Kidney tubule cell (primary cell): Measurements from ENCODE around the gene CD3E.

Experiments used
- DNase-seq: peaks from one replicate; pipeline ENCODE4 v3.0.0-alpha.2; 2018; ENCODE audit warnings: low spot score

CD3E gene

DNA sequence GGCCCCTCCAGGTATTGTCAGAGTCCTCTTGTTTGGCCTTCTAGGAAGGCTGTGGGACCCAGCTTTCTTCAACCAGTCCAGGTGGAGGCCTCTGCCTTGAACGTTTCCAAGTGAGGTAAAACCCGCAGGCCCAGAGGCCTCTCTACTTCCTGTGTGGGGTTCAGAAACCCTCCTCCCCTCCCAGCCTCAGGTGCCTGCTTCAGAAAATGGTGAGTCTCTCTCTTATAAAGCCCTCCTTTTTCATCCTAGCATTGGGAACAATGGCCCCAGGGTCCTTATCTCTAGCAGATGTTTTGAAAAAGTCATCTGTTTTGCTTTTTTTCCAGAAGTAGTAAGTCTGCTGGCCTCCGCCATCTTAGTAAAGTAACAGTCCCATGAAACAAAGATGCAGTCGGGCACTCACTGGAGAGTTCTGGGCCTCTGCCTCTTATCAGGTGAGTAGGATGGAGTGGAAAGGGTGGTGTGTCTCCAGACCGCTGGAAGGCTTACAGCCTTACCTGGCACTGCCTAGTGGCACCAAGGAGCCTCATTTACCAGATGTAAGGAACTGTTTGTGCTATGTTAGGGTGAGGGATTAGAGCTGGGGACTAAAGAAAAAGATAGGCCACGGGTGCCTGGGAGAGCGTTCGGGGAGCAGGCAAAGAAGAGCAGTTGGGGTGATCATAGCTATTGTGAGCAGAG lies at the start of gene CD3E:
Gene CD3E, plus strand, starts transcription at position 163 of the 681 bp plus-strand sequence. Its CDS starts 223 bp downstream, at position 386.
- no peak for DNase-seq

DNA sequence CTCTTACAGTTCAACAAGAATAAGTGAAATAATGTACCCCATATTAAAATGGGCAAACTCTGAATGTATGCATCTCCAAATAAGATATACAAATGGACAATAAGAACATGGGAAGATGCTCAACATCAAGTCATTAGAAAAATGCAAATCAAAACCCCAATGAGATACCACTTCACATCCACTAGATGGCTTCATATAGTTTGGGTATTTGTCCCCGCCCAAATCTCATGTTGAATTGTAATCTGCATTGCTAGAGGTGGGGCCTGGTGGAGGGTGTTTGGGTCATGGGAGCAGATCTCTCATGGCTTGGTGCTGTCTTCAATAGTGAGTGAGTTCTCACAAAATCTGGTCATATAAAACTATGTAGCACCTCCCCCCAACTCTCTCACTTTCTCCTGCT lies 46.1 kb upstream of the CD3E start:
- no peak for DNase-seq

DNA sequence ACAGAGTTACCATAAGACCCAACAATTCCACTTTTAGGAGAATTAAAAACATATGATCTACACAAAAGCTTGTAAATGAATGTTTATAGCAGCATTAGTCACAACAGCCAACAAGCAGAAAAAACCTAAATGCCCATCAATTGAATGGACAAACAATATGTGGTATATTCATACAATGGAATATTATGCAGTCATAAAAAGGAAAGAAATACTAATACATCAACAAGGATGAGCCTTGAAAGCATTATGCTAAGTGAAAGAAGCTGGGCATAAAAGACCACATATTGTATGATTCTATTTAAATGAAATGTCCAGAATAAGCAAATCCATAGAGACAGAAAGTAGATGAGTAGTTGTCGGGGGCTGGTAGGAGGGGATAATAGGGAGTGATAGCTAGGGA lies 45.4 kb upstream of the CD3E start:
- DNase-seq = no peak

DNA sequence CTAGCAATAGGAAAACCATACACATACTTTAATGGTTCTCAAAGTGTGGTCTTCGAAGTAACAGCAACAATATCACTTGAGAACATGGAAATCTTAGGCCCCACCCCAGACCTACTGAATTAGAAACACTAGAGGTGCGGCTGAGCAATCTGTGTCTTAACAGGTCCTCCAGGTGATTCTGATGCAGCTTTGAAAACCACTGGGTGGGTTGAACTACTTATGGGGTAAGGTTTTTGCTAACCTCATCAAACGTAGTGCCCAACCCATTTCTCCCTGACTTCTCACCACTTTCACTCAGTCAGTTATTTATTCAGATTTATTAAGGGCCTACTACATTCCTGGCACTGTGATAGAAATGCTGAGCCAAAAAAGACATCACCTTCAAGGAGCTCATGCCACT lies 44.2 kb upstream of the CD3E start:
- DNase-seq = no peak

DNA sequence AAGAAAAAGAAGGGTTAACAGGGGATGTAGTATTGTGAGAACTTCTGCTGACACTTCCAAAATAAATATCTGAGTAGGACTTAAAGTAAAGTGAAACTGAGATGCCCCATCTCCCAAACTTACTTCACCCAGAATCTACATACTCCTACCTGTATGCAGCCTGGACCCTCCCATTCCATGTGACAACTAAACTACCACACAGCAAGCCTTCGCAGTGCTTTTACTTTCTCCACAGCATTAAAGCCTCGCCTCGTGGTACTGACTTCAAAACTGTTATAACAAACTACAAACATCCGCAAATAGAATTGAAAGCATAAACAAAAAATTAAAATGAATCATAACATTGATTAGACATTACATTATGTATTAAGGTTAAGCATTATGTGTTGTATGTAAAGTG lies 41.4 kb upstream of the CD3E start:
- no peak for DNase-seq

DNA sequence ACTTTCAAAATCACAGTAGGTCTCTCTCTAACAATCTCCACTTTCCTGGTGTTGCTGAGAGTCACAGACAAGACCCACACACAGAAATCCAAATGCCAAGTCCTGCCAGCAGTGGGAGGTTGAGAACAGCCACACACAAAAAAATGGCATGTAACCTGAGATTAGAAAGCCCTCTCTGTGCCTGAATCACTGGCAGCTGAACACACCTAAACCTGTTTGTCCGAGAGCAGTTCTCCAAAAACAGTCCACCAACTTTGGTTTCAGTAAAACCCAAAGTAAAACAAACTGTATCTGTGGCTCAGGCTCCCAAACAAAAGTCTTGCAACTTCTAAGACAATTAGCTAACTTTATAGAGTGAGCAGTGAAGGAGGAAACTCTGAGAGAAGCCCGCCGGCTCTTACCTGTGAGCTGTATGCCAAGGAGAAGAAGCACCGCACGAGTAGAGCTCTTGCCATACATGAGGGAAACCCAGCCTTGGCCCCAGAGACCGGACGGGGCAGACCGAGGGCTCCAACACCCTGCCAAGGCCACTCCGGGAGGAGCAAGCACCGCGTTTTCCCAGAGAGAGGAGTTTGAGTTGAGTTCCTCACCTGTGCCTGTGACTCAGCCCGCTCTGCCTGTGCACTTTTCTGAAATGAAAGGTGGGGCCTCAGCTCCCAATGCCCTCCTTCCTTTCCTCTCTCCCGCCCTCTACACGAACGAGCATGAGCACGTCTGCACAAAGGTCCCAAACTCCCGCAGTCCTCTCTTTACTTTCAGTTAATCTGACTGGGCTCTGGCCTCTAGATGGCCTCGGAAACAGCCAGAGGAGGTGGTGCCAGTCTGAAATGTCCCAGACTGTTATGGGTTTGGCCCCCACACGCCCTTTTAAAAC lies 40.6 kb upstream of the CD3E start, which contains the start of gene MPZL2:
Gene MPZL2, minus strand, starts transcription at position 603 of the 874 bp plus-strand sequence. Its CDS starts 144 bp downstream, at position 459.
- peak; percentile 86 for DNase-seq

DNA sequence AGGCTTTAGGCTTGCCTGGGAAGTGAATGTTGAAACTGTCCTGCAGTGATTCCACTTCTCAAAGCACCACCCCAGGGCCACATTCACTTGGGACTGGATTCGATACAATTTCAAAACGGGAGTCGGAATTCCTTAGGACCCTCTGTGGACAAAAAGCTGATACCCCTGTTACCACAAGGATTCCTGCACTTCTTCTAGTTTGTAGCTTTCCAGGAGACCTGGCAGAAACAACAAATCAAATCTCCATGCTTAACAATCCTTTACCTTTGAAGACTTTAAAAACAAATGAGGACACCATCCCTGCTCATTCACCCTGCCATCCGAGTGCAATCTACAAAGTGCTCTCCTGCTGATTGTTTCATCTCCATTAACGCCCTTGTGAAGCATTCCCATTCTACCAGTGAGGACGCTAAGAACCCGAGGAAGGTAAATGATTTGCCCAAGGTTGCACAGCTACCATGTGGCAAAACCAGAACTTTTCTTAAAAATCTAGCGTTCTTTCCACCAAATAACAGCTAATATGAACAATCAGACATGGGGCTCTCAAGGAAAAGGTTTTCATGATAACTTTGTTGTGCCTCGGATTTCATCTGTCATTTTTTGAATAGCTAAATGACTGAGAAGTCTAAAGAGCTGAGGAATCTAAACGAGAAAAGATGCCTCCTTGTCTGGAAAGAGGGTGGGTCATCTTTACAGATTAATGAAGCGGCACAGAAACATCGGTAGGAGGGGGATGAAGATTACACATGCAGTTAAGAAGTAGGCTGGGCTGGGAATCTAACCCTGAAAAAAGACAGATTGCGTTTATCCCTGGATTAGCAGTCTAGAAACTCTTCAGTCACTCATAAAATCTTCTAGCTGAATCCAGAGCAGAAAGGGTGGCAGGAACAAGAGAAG lies 39.7 kb upstream of the CD3E start:
- DNase-seq = peak; percentile 54

DNA sequence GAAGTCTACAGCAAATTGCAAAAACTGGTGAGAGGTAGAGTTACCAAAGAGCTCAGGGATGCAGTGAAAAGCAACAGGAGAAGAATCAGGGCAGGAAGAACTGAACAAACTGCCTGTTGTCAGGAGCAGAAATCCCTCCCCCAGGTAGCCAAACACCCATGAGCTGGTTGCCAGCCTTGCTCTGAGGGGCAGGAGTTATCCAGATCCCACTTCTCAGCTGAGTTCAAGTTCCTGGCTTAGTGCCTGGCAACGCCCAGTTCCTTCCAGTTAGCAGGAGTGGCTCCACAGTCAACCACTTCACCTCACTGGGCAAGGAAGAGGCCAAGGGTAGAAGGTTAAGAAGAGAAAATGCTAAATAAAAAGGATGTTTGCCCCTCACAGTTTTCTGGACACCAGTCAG lies 38.6 kb upstream of the CD3E start:
- DNase-seq = peak; percentile 27

DNA sequence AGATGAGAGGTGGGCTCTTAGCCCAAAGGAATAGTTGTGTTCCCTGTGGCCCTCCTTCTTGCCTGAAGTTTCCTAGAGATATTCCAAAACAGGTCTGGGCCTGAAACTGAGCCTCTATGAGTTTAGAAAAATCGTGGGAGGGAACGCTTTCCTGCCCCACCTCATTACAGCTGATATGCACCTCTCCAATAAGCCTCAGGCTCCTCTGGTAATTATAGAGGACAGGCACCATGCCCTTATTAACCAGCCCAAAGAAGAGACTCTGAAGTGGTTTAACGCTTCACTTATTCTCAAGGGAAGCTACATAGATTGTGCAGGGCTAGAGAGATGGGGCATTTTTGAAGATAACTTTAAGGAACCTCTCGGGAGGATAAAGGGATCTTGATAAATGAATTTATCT lies 37.0 kb upstream of the CD3E start:
- DNase-seq = no peak

DNA sequence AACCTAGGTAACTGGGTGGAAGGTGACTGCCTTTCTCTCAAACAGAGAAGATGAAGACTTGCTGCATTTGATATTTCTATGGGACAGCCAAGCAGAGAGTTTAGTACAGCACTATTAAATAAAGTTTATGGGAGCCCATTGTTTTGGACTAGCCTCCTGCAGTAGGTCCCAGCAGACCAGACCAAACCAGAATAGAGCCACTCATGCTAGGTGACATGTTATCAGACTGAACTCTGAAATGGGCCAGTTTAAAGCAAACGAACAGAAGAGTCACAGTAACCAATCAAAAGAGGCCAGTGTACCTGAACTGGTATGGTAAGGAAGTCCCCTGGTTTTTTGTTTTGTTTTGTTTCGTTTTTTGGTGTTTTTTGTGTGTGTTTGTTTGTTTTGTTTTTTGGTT lies 32.5 kb upstream of the CD3E start:
- no peak for DNase-seq

DNA sequence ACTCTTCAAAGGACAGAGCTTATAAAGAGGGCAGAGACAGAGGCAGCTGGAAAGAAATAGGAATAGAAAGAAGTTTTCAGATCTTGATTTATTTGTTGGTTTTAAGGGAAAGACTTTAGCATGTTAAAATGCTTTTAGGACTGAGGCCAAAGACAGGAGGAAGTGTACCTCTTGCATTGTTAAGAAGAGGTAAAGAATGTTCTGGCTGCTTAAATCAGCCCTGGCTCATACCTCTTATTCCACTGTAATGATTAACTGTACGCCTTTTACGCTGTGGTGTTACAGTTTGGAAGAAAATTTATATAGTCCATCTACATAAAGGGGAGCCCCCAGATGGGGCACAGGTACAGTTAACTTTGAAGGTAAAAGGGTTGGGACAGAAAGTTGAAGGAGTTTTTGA lies 30.3 kb upstream of the CD3E start:
- DNase-seq = peak; percentile 57

DNA sequence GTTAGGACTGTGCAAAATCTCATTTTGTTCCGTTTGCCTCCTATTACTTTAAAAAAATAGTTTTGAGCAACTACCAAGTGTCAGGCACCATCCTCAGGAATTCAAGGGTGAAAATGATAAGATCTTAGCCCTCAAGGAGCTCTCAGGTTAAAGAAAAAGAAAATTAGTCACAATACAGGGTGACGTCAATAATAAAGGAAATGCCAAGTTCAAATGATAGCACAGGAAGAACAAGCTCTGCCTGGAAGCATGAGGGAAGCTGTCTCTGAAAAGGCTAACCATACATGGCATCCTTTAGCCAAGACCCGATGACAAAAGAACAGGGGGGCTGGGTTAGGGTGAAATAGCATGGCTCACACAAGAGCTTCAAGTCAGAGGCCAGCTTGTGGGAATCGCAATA lies 29.4 kb upstream of the CD3E start:
- DNase-seq = peak; percentile 56

DNA sequence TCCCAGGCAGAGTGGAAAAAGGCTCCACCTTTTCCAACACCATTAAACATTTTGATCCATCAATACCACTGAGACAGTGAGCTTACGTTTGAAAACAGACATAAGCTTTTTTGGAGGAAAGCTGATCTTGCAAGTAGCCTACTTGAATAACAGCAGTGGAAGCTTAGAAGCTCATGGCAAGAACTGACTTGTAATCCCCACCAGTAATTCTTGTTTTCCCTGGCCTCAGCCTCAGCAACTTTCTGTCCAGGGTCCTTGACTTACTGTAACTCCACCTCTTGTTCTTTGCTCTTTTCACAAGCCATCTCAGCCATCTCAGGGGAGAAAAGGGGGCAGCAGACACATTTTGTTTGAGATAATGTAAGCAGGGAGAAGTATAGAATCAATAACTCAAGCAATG lies 28.1 kb upstream of the CD3E start:
- DNase-seq = no peak

DNA sequence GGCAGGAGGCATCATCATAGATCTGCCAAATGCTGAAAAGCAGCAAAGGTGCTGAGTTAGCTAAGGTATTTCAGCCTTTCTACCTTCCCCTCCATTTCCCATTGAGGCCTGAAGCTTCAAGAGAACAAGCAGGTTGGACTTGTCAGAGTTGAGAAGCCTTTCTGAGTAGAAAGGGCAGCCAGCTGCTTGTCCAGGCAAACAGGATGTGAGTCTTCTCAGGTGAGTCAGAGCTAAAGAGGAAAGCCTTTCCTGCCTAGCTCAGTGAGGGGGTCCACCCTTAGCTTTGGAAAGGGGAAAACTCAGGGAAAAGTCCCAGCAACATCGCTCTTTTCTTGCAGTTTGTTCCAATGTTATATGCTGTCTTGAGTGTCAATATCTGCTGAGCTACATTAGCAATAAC lies 27.2 kb upstream of the CD3E start:
- DNase-seq = peak; percentile 84

DNA sequence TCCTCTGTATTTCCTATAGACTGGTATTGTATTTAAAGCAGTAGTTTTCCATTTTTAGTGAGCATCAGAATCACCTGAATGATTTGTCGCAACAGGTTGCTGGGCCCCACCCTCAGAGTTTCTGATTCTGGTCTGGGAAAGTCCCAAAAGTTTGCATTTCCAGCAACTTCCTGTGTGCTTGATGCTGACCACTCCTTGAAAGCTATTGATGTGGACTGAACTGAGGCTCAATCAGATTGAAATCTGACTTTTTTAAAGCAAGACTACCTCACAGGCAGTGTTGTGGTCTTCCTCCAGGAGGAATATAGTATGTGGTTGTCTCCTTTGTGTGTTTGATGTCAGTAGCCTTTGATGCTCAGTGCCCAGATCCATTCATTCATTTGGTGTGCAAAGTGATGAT lies 23.2 kb upstream of the CD3E start:
- peak; percentile 33 for DNase-seq

DNA sequence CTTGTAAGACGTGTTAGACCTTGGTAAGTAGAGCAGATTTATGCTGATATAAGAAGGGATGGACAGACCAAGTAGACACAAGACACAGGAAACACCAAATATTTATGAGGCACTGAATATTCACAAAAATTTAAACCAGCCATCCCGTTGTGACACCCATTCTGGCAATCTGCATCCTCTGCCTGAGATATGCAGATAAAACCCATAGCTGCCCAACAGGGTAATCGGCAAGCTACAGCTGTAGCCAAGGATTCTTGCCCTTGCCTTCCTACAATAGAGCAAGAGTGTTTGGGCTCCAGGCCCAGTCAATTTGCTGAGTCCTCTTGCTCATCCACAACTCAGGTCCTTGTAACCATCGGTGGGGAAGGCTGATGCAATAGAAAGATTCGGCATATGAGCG lies 21.9 kb upstream of the CD3E start:
- no peak for DNase-seq

DNA sequence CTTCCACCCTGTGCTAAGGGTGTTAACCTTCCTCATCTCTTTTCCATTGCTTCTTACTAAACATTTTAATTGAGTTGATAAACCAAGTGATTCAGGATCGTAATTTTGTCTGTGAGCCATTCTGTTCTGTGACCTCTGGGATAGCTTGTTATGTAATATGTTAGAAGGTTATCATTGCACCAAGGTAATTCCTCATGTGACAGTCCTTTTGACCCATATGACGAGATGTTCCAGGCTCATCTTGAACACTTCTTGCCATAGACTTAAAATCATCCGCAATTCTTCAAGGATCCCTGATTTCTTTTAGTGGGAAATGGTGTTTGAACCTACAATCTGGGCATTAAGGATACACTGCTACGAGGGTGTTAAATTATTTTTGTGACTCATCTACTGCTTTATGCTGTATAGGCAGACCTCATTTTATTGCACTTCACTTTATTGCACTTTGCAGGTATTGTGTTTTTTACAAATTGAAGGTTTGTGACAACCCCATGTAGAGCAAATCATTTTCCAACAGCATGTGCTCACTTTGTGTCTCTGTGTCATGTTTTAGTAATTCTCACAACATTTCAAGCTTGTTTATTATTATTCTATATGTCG lies 21.4 kb upstream of the CD3E start:
- no peak for DNase-seq

DNA sequence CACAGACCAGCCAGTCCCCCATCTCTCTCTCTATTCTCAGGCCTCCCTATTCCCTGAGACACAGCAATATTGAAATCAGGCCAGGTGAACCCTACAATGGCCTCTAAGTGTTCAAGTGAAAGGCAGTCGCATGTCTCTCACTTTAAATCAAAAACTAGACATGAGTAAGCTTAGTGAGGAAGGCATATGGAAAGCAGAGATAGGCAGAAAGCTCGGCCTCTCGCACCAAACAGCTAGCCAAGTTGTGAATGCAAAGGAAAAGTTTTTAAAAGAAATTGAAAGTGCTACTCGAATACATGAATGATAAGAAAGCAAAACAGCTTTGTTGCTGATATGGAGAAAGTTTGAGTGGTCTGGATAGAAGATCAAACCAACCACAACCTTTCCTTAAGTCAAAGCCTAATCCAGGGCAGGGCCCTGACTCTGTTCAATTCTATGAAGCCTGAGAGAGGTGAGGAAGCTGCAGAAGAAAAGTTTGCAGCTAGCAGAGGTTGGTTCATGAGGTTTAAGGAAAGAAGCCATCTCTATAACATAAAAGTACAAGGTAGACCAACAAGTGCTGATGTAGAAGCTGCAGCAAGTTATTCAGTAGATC lies 20.7 kb upstream of the CD3E start:
- no peak for DNase-seq

DNA sequence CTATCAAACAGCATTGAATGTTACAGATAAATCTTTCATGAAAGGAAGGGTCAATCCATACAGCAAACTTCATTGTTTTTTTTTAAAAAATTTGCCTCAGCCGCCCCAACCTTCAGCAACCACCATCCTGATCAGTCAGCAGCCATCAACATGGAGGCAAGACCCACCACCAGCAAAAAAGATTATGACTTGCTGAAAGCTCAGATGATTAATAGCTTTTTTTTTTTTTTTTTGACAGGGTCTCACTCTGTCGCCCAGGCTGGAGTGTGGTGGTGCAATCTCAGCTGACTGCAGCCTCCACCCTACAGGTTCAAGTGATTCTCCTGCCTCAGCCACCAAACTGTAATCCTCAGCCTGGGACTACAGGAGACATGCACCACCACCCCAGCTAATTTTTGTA lies 18.0 kb upstream of the CD3E start:
- DNase-seq = peak; percentile 44

DNA sequence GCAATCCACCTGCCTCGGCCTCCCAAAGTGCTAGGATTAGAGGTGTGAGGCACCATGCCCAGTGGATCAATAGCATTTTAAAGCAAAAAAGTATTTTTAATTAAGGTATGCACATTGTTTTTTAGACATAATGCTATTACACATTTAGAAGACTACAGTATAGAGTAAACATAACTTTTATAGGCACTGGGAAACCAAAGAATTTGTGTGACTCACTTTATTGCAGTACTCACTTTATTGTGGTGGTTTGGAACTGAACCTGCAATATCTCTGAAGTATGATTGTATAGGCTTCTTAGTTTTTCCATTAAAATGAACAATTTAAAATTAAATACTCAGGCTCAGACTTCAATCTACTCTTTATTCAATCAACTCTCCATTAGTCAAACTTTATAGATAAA lies 17.5 kb upstream of the CD3E start:
- peak; percentile 55 for DNase-seq

DNA sequence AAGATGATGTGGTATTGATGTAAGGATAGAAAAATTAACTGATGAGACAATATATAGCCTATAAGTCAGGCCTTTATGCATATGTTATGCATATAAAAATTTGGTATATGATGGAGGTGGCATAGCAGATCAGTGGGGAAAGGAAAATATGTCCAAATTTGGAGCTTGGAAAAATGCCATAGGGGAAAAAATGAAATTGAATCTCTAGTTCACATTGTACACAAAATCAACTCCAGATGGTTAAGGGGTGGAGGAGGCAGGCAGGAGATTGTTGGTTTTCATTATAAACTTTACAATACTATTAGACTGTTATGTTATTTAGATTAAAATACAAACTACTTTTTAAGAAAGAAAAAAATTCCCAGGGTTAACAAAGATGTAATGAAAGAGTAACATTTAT lies 15.1 kb upstream of the CD3E start:
- DNase-seq = no peak

DNA sequence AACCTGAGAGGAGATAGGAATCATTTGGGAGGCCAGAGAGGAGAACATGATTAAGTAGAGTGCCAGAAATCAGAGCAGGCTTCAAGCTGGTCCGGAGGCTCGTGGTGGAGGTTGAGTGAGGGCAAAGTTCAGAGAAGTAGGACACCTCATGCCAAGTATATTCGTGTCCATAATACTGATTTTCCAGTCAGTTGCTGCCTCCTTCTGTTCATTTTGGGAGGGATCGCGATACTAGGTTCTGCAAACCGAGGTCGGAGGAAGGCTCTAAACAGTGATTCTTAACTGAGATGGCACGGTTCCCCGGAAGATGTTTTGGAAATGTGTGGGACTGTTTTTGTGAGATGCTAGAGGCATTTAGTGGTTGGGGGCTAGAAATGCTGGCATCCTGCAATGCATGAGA lies 13.6 kb upstream of the CD3E start:
- peak; percentile 60 for DNase-seq
